Fibroblast of the aortic adventitia (primary cell): Measurements from ENCODE around the gene CYFIP1. TPM values are rescaled to one million over a fixed set of nuclear protein-coding genes. Genes with fewer than 3 reads are reported as not detected.

ENCODE experiments used
- DNase-seq: peaks from one replicate; pipeline ENCODE4 v3.0.0-alpha.2; 2010; ENCODE audit warnings: low read depth
- H3K4me3 ChIP-seq: 2 replicates; pipeline ENCODE4 v1.5.1; 2011; ENCODE audit warnings: low read depth, mild to moderate bottlenecking, control low read depth, low read length, moderate library complexity
- CTCF ChIP-seq: IDR thresholded peaks from 2 replicates; pipeline ENCODE4 v1.5.1; 2011; ENCODE audit warnings: mild to moderate bottlenecking, low read length, control low read depth, inconsistent platforms; ENCODE audit not compliant: insufficient read depth
- total RNA-seq: library from RNA; depleted of rRNA; stranded (reverse); fragments of >200 nt; gene quantifications from 2 replicates; pipeline ENCODE4 v1.2.3, GENCODE V29; 2012; ENCODE audit warnings: low replicate concordance

Gene CYFIP1
- total RNA-seq, 1 donor: 95.8 TPM

GRCh38 chr15:22885120-22885519 lies 95.0 kb downstream of the CYFIP1 start:
- H3K4me3 ChIP-seq: no peak overlapping the region
- DNase-seq: no peak

GRCh38 chr15:22884344-22884743 lies 95.8 kb downstream of the CYFIP1 start:
- no peak for TF ChIP-seq CTCF
- DNase-seq: no peak
- no peak overlapping the region for H3K4me3 ChIP-seq

More at GRCh38 chr15:22885120-22885519, 95.0 kb downstream of the CYFIP1 start:
- no peak for TF ChIP-seq CTCF

DNA sequence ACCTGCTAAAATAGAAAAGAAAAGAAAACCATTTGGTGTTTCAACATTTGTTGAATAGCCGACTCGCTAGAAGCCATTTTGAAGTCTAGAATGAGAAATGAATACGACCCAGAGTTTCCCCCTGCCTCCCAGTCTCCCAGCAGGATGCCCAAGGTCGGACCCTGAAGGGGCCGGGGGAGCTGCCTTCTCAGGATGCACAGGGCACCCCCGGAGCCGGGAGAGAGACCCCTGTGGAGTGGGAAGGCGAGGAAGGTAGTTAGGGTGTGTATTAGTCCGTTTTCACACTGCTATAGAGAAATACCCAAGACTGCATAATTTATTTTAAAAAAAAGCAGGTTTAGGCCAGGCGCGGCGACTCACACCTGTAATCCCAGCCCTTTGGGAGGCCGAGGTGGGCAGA lies 97.0 kb downstream of the CYFIP1 start:
- TF ChIP-seq CTCF: no peak
- H3K4me3 ChIP-seq: no peak overlapping the region
- DNase-seq: no peak

GRCh38 chr15:22881739-22882440 lies 98.3 kb downstream of the CYFIP1 start:
- no peak overlapping the region for H3K4me3 ChIP-seq
- DNase-seq: no peak
- no peak for TF ChIP-seq CTCF

GRCh38 chr15:22880981-22881738 lies 99.0 kb downstream of the CYFIP1 start:
- TF ChIP-seq CTCF: no peak
- DNase-seq: no peak
- no peak overlapping the region for H3K4me3 ChIP-seq

GRCh38 chr15:22880068-22880980 lies 99.8 kb downstream of the CYFIP1 start:
- no peak for DNase-seq
- H3K4me3 ChIP-seq: no peak overlapping the region
- no peak for TF ChIP-seq CTCF
